GM12872 (cell line): ENCODE data around the gene KSR2.

Experiments
- CTCF ChIP-seq: IDR thresholded peaks from 3 replicates; pipeline ENCODE4 v1.5.1; 2011; ENCODE audit warnings: low read depth, mild to moderate bottlenecking, low read length, moderate library complexity; ENCODE audit not compliant: insufficient read depth

Gene KSR2

GRCh38 chr12:117603316-117604113 is 365.3 kb downstream of the KSR2 start:
- TF ChIP-seq CTCF, result no peak

GRCh38 chr12:117599849-117600248 is 368.9 kb downstream of the KSR2 start:
- TF ChIP-seq CTCF, result no peak

- TF ChIP-seq CTCF, result no peak
Measured at GRCh38 chr12:117596968-117597367, 371.8 kb downstream of the KSR2 start.

GRCh38 chr12:117595751-117596150 is 373.0 kb downstream of the KSR2 start:
- no peak for TF ChIP-seq CTCF

GRCh38 chr12:117594481-117594880 is 374.3 kb downstream of the KSR2 start:
- TF ChIP-seq CTCF, result no peak

GRCh38 chr12:117593815-117594400 is 374.9 kb downstream of the KSR2 start:
- TF ChIP-seq CTCF, result no peak

- no peak for TF ChIP-seq CTCF
Measured at GRCh38 chr12:117592588-117593305, 376.0 kb downstream of the KSR2 start.
